ACHN (cell line): Measurements from ENCODE around the gene HAP1.

Source experiments
- DNase-seq: peaks from one replicate; pipeline ENCODE4 v3.0.0-alpha.2; 2015
- in situ Hi-C: cut with HindIII; loops from 2 replicates; pipeline ENCODE4 v1.10.0; 2017; ENCODE audit warnings: low sequenced_read_pairs, low pct_ligation_motif_present, low pct_unique_long_range_greater_than_20kb

The HAP1 gene

GRCh38 chr17:41734949-41735313, 488 bp upstream of the HAP1 start:
- DNase-seq: no peak
- in situ Hi-C loops: no loop called here

GRCh38 chr17:41733348-41734138, 900 bp downstream of the HAP1 start:
- DNase-seq: no peak
- in situ Hi-C loops: no loop called here

GRCh38 chr17:41731836-41732235, 2.6 kb downstream of the HAP1 start:
- in situ Hi-C loops: no loop called here
- DNase-seq: no peak

GRCh38 chr17:41730479-41730878, 4.0 kb downstream of the HAP1 start:
- no peak for DNase-seq
- in situ Hi-C loops: no loop called here

GRCh38 chr17:41728056-41728455, 6.4 kb downstream of the HAP1 start:
- DNase-seq: no peak
- in situ Hi-C loops: no loop called here

- no peak for DNase-seq
- in situ Hi-C loops: no loop called here
Measured at GRCh38 chr17:41725134-41725533, 9.3 kb downstream of the HAP1 start.

- no peak for DNase-seq
- in situ Hi-C loops: no loop called here
Measured at GRCh38 chr17:41724476-41725050, 9.9 kb downstream of the HAP1 start.

- in situ Hi-C loops: no loop called here
- no peak for DNase-seq
Measured at GRCh38 chr17:41723801-41724475, 10.5 kb downstream of the HAP1 start.

- no peak for DNase-seq
- in situ Hi-C loops: no loop called here
Measured at GRCh38 chr17:41722231-41722630, 12.2 kb downstream of the HAP1 start.

- no peak for DNase-seq
- in situ Hi-C loops: no loop called here
Measured at GRCh38 chr17:41718287-41718645, 16.2 kb downstream of the HAP1 start.

- no peak for DNase-seq
Measured at GRCh38 chr17:41717408-41718286, 16.8 kb downstream of the HAP1 start.

GRCh38 chr17:41711669-41712400, 22.6 kb downstream of the HAP1 start, which contains the start of gene GAST:
GAST (plus strand) TSS chr17:41712331; CDS start chr17:41715437, 3,106 bp downstream.
- no peak for DNase-seq
- in situ Hi-C loops: no loop called here

More at GRCh38 chr17:41717408-41718286, 16.8 kb downstream of the HAP1 start:
- in situ Hi-C loops: no loop called here

- in situ Hi-C loops: no loop called here
- peak; percentile 58 for DNase-seq
Measured at GRCh38 chr17:41710472-41711090, 23.9 kb downstream of the HAP1 start.

- no peak for DNase-seq
- in situ Hi-C loops: no loop called here
Measured at GRCh38 chr17:41707803-41708669, 26.4 kb downstream of the HAP1 start.

GRCh38 chr17:41705271-41705991, 29.0 kb downstream of the HAP1 start:
- DNase-seq: no peak
- in situ Hi-C loops: no loop called here

- in situ Hi-C loops: no loop called here
- DNase-seq: no peak
Measured at GRCh38 chr17:41702712-41703111, 31.7 kb downstream of the HAP1 start.
